Measurements from ENCODE around the gene ELL3. TPM values are rescaled to one million over a fixed set of nuclear protein-coding genes. Genes with fewer than 3 reads are reported as not detected.
A peak's percentile ranks its signal among the peaks of the same experiment; 100 is the strongest.

Gene ELL3
- total and polyA plus RNA-seq, 2 donors (not counting 3 experiments of a cell fraction or from before 2014, with no cell fraction given): 3.1 to 3.6 TPM

DNA sequence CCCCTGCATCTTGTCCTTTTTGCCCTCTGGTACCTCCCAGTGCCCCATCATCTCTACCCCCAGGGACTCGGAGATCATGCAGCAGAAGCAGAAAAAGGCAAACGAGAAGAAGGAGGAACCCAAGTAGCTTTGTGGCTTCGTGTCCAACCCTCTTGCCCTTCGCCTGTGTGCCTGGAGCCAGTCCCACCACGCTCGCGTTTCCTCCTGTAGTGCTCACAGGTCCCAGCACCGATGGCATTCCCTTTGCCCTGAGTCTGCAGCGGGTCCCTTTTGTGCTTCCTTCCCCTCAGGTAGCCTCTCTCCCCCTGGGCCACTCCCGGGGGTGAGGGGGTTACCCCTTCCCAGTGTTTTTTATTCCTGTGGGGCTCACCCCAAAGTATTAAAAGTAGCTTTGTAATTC lies 16.9 kb upstream of the ELL3 start:
- no TSS peak for BruUV-seq (replicated peaks)
- Histone ChIP-seq H3K9me3 (replicated peaks; ENCODE audit: control insufficient read depth, insufficient read depth, low read length) (no peaks in the 10 kb centered on the region), H3K9ac (replicated peaks; ENCODE audit: extremely low read depth, insufficient read depth, low read length) (peak overlapping the region; percentile 99), H3K79me2 (ENCODE audit: control insufficient read depth, insufficient read depth, low read length) (peaks cover 31% of the 10 kb centered on the region), H3K4me3 (replicated peaks in 1 of 3; ENCODE audit: insufficient read depth in 1 of 3, low read depth in 1 of 3, low read length in 3 of 3) (peak overlapping the region in 2 of 3 experiments; percentile 74 to 82), H3K36me3 (ENCODE audit: control insufficient read depth in 2 of 2, extremely low read depth in 1 of 2, insufficient read depth in 2 of 2, low read length in 2 of 2) (peaks cover 21 to 26% of the 10 kb centered on the region in 2 experiments), H3K27ac (ENCODE audit: insufficient read depth, low read depth, low read length) (peak overlapping the region; percentile 91), H3K27me3 (ENCODE audit: control insufficient read depth in 2 of 2, insufficient read depth in 2 of 2, low read length in 2 of 2) (no peaks in the 10 kb centered on the region), H2AFZ (ENCODE audit: low read depth, low read length) (no peak overlapping the region), H4K20me1 (replicated peaks; ENCODE audit: control insufficient read depth, extremely low read depth, insufficient read depth, low read length) (no peaks in the 10 kb centered on the region), H3K4me2 (ENCODE audit: insufficient read depth, low read length) (peak overlapping the region; percentile 82), H3K4me1 (ENCODE audit: control insufficient read depth, extremely low read depth, insufficient read depth, low read length) (peaks cover 21% of the 10 kb centered on the region), H3K9me1 (replicated peaks; ENCODE audit: control insufficient read depth, extremely low read depth, insufficient read depth, low read length) (no peaks in the 10 kb centered on the region)
- POLR2A ChIA-PET: interaction anchor here (0.9 kb wide), 1 partner anchor 8 kb away, joined by 3 read pairs; no protein-coding TSS in a partner anchor
- intact Hi-C loops (cut with micrococcal nuclease) (no loop called here), dilution Hi-C loops (cut with MboI; ENCODE audit: extremely low pct_ligation_motif_present, low sequenced_read_pairs) (no loop called here)
- DNase-seq (ENCODE audit: low read depth, low spot score): no peak
- TF ChIP-seq GATA2 (IDR thresholded peaks at IDR 0.05; ENCODE audit: insufficient read depth, insufficient read length, low read depth, low read length) (no peak), POLR2A (IDR thresholded peaks at IDR 0.05; ENCODE audit: low read depth, low read length) (no peak), MAX (IDR thresholded peaks at IDR 0.05; ENCODE audit: insufficient read depth, insufficient read length) (no peak), JUN (IDR thresholded peaks at IDR 0.05; ENCODE audit: borderline replicate concordance, insufficient read depth, insufficient read length, low read depth) (no peak), FOS (IDR thresholded peaks at IDR 0.05; ENCODE audit: borderline replicate concordance, insufficient read depth, low read length) (no peak), EZH2 (IDR thresholded peaks at IDR 0.05; ENCODE audit: borderline replicate concordance, low read depth, low read length, severe bottlenecking) (no peak), MYC (IDR thresholded peaks at IDR 0.05; ENCODE audit: low read depth, low read length) (no peak), POLR2AphosphoS5 (IDR thresholded peaks at IDR 0.05; ENCODE audit: insufficient read depth, low read depth, low read length) (no peak)
- TF ChIP-seq, protein P1, sequence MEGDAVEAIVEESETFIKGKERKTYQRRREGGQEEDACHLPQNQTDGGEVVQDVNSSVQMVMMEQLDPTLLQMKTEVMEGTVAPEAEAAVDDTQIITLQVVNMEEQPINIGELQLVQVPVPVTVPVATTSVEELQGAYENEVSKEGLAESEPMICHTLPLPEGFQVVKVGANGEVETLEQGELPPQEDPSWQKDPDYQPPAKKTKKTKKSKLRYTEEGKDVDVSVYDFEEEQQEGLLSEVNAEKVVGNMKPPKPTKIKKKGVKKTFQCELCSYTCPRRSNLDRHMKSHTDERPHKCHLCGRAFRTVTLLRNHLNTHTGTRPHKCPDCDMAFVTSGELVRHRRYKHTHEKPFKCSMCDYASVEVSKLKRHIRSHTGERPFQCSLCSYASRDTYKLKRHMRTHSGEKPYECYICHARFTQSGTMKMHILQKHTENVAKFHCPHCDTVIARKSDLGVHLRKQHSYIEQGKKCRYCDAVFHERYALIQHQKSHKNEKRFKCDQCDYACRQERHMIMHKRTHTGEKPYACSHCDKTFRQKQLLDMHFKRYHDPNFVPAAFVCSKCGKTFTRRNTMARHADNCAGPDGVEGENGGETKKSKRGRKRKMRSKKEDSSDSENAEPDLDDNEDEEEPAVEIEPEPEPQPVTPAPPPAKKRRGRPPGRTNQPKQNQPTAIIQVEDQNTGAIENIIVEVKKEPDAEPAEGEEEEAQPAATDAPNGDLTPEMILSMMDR (IDR thresholded peaks at IDR 0.05; ENCODE audit: extremely low read depth in 1 of 2, insufficient read depth in 1 of 2, low read depth in 1 of 2, low read length in 2 of 2): no peak
- CTCF ChIA-PET: interaction anchor here (1.0 to 2.1 kb wide), 3 partner anchors 17 to 31 kb away, joined by 3 to 12 read pairs (median 3); partner anchors contain the start of genes ELL3 and MFAP1
- no peak for FAIRE-seq

All from endothelial cell of umbilical vein (primary cell).